ENCODE results near the gene NHLRC4.

Gene NHLRC4

DNA sequence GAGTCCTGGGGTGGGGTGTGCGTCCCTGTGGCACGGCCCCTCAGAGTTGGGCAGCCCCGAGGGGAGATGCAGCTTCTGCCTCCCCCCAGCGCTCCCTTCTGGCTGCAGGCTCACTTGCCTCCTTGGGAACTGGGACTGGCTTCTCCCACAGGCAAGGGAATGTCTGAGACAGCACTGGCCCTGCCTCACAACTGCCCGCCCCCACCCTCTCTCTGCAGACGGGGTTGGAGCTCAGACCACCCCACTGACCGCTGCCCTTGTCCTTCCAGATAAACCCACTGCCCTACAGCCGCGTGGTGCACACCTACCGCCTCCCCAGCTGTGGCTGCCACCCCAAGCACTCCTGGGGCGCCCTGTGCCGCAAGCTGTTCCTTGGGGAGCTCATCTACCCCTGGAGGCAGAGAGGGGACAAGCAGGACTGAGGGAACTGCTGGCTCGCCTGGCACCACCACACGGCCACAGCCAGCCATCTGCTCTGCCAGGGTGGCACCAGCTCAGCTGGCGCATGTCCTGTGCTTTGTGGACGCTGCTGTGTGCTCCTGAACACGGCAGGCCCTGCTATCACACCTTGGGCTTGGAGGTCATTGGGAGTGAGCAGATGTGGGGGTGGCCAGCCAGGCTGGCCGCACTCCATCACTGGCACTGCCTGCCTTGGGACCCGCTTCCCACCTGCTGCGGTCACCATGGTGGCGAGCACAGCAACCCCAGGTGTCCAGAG is 16.0 kb downstream of the NHLRC4 start:
- DNase-seq = no peak

DNA sequence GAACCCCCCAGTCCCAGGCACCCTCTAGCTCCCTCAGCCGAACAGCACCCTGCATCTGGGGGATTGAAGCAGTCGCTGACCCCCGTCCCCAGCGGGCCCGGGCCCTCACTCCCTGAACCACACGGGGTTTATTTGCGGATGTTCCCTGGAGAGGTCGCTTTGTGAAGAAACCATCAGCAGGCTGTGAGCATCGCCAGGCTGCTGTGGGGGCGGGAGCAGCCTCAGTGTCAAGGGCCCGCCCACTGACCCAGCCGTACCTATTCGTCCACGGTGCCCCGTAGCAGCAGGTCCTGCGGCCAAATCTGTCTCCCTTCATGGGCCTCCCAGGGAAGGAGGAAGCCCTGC is 16.6 kb downstream of the NHLRC4 start:
- no peak for DNase-seq

DNA sequence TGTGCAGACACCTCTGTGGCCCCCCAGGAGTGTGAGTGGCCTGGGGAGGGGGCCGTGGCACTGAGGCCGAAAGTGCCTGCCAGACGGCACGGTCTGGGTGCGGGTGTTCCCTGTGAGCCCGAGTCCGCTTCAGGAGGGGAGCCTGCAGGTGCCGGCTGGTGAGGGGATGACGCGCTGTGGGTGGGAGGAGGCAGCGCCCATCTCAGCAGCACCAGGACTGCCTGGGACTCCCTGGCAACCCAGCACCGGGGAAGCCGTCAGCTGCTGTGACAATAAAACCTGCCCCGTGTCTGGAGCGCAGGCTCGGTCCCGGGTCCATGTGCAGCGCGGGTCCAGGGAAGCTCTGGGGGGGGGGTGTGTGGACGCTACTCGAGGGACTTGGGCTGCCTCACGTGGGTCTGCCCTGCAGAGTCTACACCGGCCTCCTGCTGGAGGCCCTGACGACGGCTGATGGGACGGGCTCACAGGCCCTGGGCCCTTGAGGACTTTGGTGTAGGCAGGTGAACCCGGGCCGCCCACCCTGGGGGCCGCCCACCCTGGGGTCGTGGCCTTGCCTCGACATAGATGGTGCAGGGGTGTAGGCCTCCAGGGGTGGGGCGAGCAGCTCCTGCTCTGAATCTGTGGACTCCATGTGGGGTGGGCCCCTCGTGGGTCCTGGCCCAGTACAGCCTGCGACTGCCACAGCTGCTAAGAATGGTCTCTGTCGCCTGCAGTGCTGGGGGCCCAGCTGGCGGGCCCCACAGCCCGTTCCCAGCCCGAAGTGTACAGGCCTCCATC is 17.2 kb downstream of the NHLRC4 start:
- DNase-seq = peak in 14 of 56 donors; percentile 10 to 53 (median 28)

DNA sequence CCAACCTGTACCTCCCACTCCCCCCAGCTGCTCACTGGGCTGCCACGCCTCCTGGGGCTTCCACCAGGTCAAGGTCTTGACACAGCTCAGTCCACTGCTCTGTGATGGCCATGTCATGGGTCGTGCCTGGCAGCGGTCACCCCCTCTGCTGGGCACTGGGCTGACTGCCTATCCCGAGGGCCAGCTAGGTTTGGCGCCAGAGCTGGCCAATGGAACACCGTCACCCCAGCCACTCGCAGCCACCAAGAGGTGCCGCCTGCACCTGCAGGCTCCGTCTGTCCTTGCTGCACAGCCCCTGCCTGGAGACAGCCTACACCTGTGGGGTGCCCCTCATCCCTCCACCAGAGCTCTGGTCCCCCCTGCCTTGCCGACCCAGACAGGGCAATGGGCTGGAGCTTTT is 18.5 kb downstream of the NHLRC4 start:
- DNase-seq = no peak

DNA sequence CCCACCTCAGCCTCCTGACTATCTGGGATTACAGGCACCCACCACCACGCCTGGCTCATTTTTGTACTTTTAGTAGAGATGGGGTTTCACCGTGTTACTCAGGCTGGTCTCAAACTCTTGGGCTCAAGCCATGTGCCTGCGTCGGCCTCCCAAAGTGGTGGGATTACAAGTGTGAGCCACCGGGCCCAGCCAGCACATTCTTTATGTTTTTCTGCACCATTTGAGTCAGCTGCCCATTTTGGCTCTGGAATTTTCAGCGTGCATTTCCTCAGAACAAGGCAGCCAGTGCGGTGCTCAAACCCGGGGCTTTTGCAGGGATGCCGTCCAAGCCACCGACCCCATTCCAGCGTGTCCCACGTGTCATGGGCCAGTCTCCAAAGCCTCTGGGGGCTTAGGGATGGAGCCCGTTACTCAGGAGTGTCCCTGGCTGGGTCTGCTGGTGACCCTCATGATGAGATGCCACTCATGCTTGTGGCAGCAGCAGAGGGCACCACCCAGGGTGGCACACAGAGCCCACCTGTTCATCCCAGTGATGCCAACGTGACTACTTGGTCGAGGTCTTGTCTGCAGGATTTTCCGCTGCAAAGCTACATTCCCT is 19.3 kb downstream of the NHLRC4 start:
- DNase-seq = no peak

DNA sequence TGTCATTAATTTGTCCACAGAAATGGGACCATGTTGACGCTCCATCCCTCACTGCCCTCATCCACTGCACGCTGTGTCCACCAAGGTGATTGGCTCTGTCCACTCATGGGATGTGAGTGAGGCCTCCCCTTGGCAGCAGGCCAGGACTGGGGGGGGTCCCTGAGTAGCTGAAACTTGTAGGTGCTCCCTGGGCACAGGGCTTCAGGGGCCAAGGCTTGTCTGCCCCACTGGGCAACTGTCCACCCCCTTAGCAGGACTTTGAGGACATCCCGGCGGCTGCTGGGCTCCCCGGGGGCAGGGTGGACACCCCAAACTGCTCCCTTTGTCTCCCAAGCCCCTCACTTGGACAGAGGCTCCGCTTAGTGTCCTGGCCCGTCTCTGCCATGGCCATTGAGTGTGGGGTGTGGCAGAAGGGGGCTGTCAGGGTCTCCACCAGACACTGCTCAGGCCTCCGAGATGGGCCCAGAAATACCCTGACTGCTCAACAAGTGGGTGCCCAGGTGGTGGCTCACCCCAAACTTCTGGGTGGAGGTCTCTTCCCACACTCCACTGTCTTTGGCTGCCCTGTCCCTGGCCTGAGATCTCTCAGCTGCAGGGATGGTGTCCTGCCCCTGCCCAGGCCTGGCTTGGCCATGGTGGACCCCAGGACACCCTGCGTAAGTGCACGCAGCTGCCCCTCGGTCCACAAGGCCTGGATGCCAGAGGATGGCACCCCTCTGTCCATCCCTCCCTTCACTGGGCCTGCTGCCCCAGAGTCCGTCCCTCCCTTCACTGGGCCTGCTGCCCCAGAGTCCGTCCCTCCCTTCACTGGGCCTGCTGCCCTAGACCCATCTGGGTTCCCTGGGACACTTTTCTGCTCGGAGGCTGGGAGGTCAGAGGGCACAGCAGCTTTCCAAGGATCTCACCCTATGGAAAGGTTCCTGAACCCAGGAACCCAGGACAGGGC is 20.1 kb downstream of the NHLRC4 start:
- DNase-seq = peak in 8 of 56 donors; percentile 22 to 37 (median 32)

- peak in 9 of 56 donors; percentile 26 to 58 (median 46) for DNase-seq
Measured at GRCh38 chr16:588639-588888, 21.8 kb downstream of the NHLRC4 start.

GRCh38 chr16:588889-589657 is 22.3 kb downstream of the NHLRC4 start:
- peak; percentile 92 to 100 (median 98) for DNase-seq

DNA sequence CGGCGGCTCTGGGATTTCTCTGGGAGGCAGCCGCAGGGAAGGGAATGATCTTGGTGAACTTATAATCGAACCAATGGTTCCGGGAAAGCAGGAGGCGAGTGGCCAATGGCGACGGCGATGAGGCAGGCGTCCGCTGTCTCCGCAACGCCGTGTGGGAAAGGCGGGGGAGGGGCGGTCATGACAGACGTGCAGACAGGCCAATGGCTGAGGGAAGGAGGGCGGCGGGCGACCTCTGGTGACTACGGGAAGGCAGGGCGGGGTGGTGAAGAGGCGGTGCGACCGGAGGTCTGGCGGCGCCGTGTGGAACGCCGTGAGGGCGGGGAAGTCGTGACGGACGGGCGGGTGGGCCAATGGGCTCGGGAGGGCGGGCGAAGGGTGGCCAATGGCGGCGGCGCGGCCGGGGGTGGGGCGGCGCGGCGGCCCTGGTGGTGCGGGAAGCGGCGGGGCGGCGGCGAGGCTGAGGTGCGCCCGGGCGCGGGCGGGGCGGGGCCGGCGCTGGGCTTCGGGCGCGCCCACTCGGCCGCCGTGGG is 22.9 kb downstream of the NHLRC4 start, which contains the start of gene RAB40C:
Gene RAB40C, plus strand, starts transcription at position 409 of the 530 bp plus-strand sequence. CDS start 226 bp downstream, outside the sequence.
- DNase-seq = peak; percentile 94 to 100 (median 99)

- DNase-seq = peak in 2 of 56 donors; percentile 34 to 45
Measured at GRCh38 chr16:590188-590814, 23.5 kb downstream of the NHLRC4 start.

GRCh38 chr16:590815-591200 is 24.0 kb downstream of the NHLRC4 start:
- DNase-seq = no peak

DNA sequence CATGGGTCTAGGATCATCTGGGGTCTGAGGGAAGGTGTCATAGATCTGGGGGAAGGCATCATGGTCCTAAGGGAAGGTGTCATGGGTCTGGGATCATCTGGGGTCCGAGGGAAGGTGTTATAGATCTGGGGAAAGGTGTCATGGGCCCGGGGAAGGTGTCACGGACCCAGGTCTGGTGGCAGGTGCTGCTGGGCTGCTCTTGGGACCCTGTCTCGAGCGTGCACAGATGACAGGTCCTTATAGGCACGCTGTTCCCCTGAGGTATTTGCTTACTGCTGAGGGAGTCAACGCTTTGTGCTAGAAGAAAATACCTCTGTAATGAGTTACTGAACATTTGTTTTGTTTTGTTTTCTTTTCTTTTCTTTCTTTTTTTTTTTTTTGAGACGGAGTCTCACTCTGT is 24.4 kb downstream of the NHLRC4 start:
- DNase-seq = no peak

GRCh38 chr16:591892-592517 is 25.2 kb downstream of the NHLRC4 start:
- no peak for DNase-seq

- DNase-seq = peak in 45 of 56 donors; percentile 27 to 83 (median 54)
Measured at GRCh38 chr16:592518-593306, 25.9 kb downstream of the NHLRC4 start.

- peak in 1 of 56 donors; percentile 15 for DNase-seq
Measured at GRCh38 chr16:593406-593805, 26.6 kb downstream of the NHLRC4 start.

- DNase-seq = peak in 4 of 56 donors; percentile 7 to 28 (median 14)
Measured at GRCh38 chr16:593807-594206, 27.0 kb downstream of the NHLRC4 start.

DNA sequence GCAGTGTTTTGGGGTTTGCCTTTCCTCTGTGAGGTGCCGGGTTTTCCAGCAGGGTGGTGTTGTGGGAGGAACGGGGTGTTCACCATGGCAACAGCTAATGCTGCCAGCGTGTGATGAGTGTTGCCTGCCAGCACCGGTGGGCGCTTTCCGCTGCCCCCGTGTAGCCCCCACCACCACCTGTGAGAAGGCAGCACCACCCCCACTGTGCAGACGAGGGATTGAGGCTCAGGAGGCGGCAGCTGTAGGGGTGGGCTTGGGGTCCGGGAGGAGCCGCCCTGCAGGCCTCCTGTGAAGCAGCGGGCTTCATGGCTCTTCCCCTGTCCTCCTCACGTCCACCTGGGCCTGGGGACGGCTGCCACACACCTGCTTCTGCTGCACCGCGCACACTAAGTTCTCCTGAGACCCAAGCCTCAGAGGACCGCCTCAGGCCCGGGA is 28.3 kb downstream of the NHLRC4 start:
- peak in 24 of 56 donors; percentile 11 to 70 (median 27) for DNase-seq
